Left ventricle myocardium superior (tissue), 1 donor: Measurements from ENCODE around the gene SMOC1. TPM values are rescaled to one million over a fixed set of nuclear protein-coding genes. Genes with fewer than 3 reads are reported as not detected.
"Not testable (repeated sequence)": the region's sequence is repeated elsewhere in the genome, so short reads cannot be mapped to it uniquely, and the experiment has no call there.

Experiments used
- ATAC-seq: fragments of 200-7000 bp; cut with Tn5 transposase; one replicate; pipeline ENCODE4 v1.9.1; 2020; ENCODE audit warnings: mild to moderate bottlenecking, moderate library complexity
- DNase-seq: peaks from one replicate; pipeline ENCODE4 v3.0.0-alpha.2; 2020
- intact Hi-C: fragments of 100-400 bp; cut with micrococcal nuclease; formaldehyde crosslinking; loops from one replicate; pipeline ENCODE4 v1.11.0; 2022
- total RNA-seq: library from RNA; stranded (reverse); fragmentation: NEBNext Ultra II Directional; extraction: Animal tissue kit (Norgen Biotek cat#: 25700); gene quantifications from one replicate; pipeline ENCODE4 v1.2.1, GENCODE V29; 2021
- donor health status: DM: no; HTN: yes; CAD: no; lungs with severe emphysema.

SMOC1 gene
- total RNA-seq, 1 donor from 2014 or later = 0.45 TPM

- DNase-seq (no peak), ATAC-seq (no peak)
- intact Hi-C loops = no loop called here
Measured at GRCh38 chr14:69891422-69891821, 12.2 kb downstream of the SMOC1 start.

GRCh38 chr14:69895109-69895508 is 15.9 kb downstream of the SMOC1 start:
- intact Hi-C loops = no loop called here
- no peak for ATAC-seq

GRCh38 chr14:69896080-69896479 is 16.9 kb downstream of the SMOC1 start:
- ATAC-seq = no peak
- DNase-seq = no peak
- intact Hi-C loops = no loop called here

More at GRCh38 chr14:69895109-69895508, 15.9 kb downstream of the SMOC1 start:
- DNase-seq = no peak

- intact Hi-C loops = no loop called here
- ATAC-seq (no peak), DNase-seq (no peak)
Measured at GRCh38 chr14:69896972-69897371, 17.8 kb downstream of the SMOC1 start.

- DNase-seq (no peak), ATAC-seq (no peak)
- intact Hi-C loops = no loop called here
Measured at GRCh38 chr14:69900603-69901002, 21.4 kb downstream of the SMOC1 start.

GRCh38 chr14:69901113-69901951 is 22.1 kb downstream of the SMOC1 start:
- ATAC-seq = peak; percentile 45
- intact Hi-C loops = no loop called here
- DNase-seq = no peak

GRCh38 chr14:69903046-69903445 is 23.8 kb downstream of the SMOC1 start:
- intact Hi-C loops, DNase-seq, ATAC-seq: not testable (repeated sequence)

- ATAC-seq (no peak), DNase-seq (no peak)
- intact Hi-C loops = no loop called here
Measured at GRCh38 chr14:69904246-69904645, 25.0 kb downstream of the SMOC1 start.

- ATAC-seq (no peak), DNase-seq (no peak)
- intact Hi-C loops = no loop called here
Measured at GRCh38 chr14:69906201-69906600, 27.0 kb downstream of the SMOC1 start.

- no peak for ATAC-seq
- intact Hi-C loops = no loop called here
- no peak for DNase-seq
Measured at GRCh38 chr14:69909826-69910550, 30.8 kb downstream of the SMOC1 start.

- intact Hi-C loops = no loop called here
- DNase-seq (no peak), ATAC-seq (no peak)
Measured at GRCh38 chr14:69910871-69911270, 31.7 kb downstream of the SMOC1 start.

- no peak for ATAC-seq
- intact Hi-C loops = no loop called here
- DNase-seq = no peak
Measured at GRCh38 chr14:69913686-69914085, 34.5 kb downstream of the SMOC1 start.

- DNase-seq (no peak), ATAC-seq (no peak)
- intact Hi-C loops = no loop called here
Measured at GRCh38 chr14:69916396-69916795, 37.2 kb downstream of the SMOC1 start.

GRCh38 chr14:69917287-69917686 is 38.1 kb downstream of the SMOC1 start:
- no peak for ATAC-seq
- DNase-seq = no peak
- intact Hi-C loops = no loop called here

GRCh38 chr14:69919815-69920214 is 40.6 kb downstream of the SMOC1 start:
- DNase-seq (no peak), ATAC-seq (no peak)
- intact Hi-C loops = no loop called here

- DNase-seq (no peak), ATAC-seq (no peak)
- intact Hi-C loops = no loop called here
Measured at GRCh38 chr14:69921052-69921451, 41.8 kb downstream of the SMOC1 start.

GRCh38 chr14:69922198-69922597 is 43.0 kb downstream of the SMOC1 start:
- intact Hi-C loops = no loop called here
- no peak for DNase-seq
- ATAC-seq = no peak

- ATAC-seq (no peak), DNase-seq (no peak)
- intact Hi-C loops = no loop called here
Measured at GRCh38 chr14:69924201-69924600, 45.0 kb downstream of the SMOC1 start.

- intact Hi-C loops = no loop called here
- no peak for DNase-seq
- ATAC-seq = no peak
Measured at GRCh38 chr14:69928111-69928523, 48.9 kb downstream of the SMOC1 start.

- ATAC-seq (no peak), DNase-seq (no peak)
- intact Hi-C loops = no loop called here
Measured at GRCh38 chr14:69930780-69931379, 51.7 kb downstream of the SMOC1 start.
